ENCODE results near the gene BIK. TPM values are rescaled to one million over a fixed set of nuclear protein-coding genes. Genes with fewer than 3 reads are reported as not detected.

Gene BIK
- total RNA-seq, 1 donor = 0.86 TPM

- no peak overlapping the region for H3K4me3 ChIP-seq (ENCODE audit: low read depth, low read length)
- peak; percentile 25 for DNase-seq (ENCODE audit: low read depth)
- no peak for TF ChIP-seq CTCF (IDR thresholded peaks at IDR 0.05; ENCODE audit: insufficient read depth, low read depth, low read length)
These were observed 43.3 kb downstream of the BIK start for GRCh38 chr22:43153899-43154298.

GRCh38 chr22:43154887-43155536 is 44.5 kb downstream of the BIK start:
- TF ChIP-seq CTCF (IDR thresholded peaks at IDR 0.05; ENCODE audit: insufficient read depth, low read depth, low read length) = no peak
- DNase-seq (ENCODE audit: low read depth) = no peak
- no peak overlapping the region for H3K4me3 ChIP-seq (ENCODE audit: low read depth, low read length)

GRCh38 chr22:43155789-43156188 is 45.2 kb downstream of the BIK start:
- H3K4me3 ChIP-seq (ENCODE audit: low read depth, low read length) = no peak overlapping the region
- no peak for DNase-seq (ENCODE audit: low read depth)
- no peak for TF ChIP-seq CTCF (IDR thresholded peaks at IDR 0.05; ENCODE audit: insufficient read depth, low read depth, low read length)

GRCh38 chr22:43156413-43156812 is 45.9 kb downstream of the BIK start:
- no peak overlapping the region for H3K4me3 ChIP-seq (ENCODE audit: low read depth, low read length)
- DNase-seq (ENCODE audit: low read depth) = no peak
- no peak for TF ChIP-seq CTCF (IDR thresholded peaks at IDR 0.05; ENCODE audit: insufficient read depth, low read depth, low read length)

- no peak overlapping the region for H3K4me3 ChIP-seq (ENCODE audit: low read depth, low read length)
- TF ChIP-seq CTCF (IDR thresholded peaks at IDR 0.05; ENCODE audit: insufficient read depth, low read depth, low read length) = no peak
- no peak for DNase-seq (ENCODE audit: low read depth)
These were observed 47.5 kb downstream of the BIK start for GRCh38 chr22:43157874-43158546.

- no peak for DNase-seq (ENCODE audit: low read depth)
- H3K4me3 ChIP-seq (ENCODE audit: low read depth, low read length) = no peak overlapping the region
- no peak for TF ChIP-seq CTCF (IDR thresholded peaks at IDR 0.05; ENCODE audit: insufficient read depth, low read depth, low read length)
These were observed 48.4 kb downstream of the BIK start for GRCh38 chr22:43158778-43159483.
